GM12878 (cell line): Measurements from ENCODE around the gene CCDC78. TPM values are rescaled to one million over a fixed set of nuclear protein-coding genes. Genes with fewer than 3 reads are reported as not detected.

Experiments used
- ATAC-seq: fragments of 200-7000 bp; cut with Tn5 transposase; 3 replicates; pipeline ENCODE4 v1.9.1; 2020; ENCODE audit warnings: mild to moderate bottlenecking, moderate library complexity
- BruUV-seq: library from RNA; stranded (reverse); fragments of 400-500 nt; replicated peaks from 2 replicates; lab custom pipeline; 2021; lab: Mats Ljungman, UMichigan
- CTCF ChIA-PET: fragments of 300-600 bp; sonication (Branson Sonifier 250); formaldehyde crosslinking; extraction: SDS; loops from one replicate; lab custom pipeline; 2021; ENCODE audit warnings: inconsistent platforms; lab: Yijun Ruan, JAX
- POLR2A ChIA-PET: fragments of 350-600 bp; formaldehyde crosslinking; extraction: SDS; loops from one replicate; lab custom pipeline; 2021; ENCODE audit warnings: inconsistent platforms; lab: Charles Lee
- RAD21 ChIA-PET: fragments of 300-600 bp; sonication (Branson Sonifier 250); formaldehyde crosslinking; loops from one replicate; lab custom pipeline; 2023; ENCODE audit warnings: antibody characterized with exemption; ENCODE audit not compliant: unreplicated experiment; lab: Charles Lee
- SMC1A ChIA-PET: fragments of 300-600 bp; sonication (Branson Sonifier 250); formaldehyde crosslinking; loops from one replicate; lab custom pipeline; 2023; ENCODE audit not compliant: unreplicated experiment, uncharacterized antibody; lab: Charles Lee
- DNase-seq: peaks from one replicate; pipeline ENCODE4 v3.0.0-alpha.2; 2011; ENCODE audit warnings: low read depth, low spot score
- FAIRE-seq: peaks from 3 replicates; lab custom pipeline; 2011; peaks lifted over from hg19 to GRCh38; lab: Jason Lieb, UNC
- H2AFZ ChIP-seq: 2 replicates; pipeline ENCODE4 v1.6.0; 2011; ENCODE audit warnings: low read depth, low read length, control low read depth; ENCODE audit not compliant: control insufficient read depth
- H3K27ac ChIP-seq: 2 replicates; pipeline ENCODE4 v1.5.1; 2011; ENCODE audit warnings: control low read depth; ENCODE audit not compliant: control insufficient read depth, insufficient read depth
- H3K27me3 ChIP-seq, 2 experiments: replicated peaks in 1 of 2; 2 replicates each; pipeline versions ENCODE4 v1.6.0 to v1.6.1; 2011; ENCODE audit warnings: low read length in 1 of 2; ENCODE audit not compliant: control insufficient read depth in 2 of 2, insufficient read depth in 2 of 2
- H3K36me3 ChIP-seq, 2 experiments: 2 replicates each; pipeline ENCODE4 v1.5.1; 2011; ENCODE audit warnings: low read length in 1 of 2; ENCODE audit not compliant: control insufficient read depth in 2 of 2, insufficient read depth in 2 of 2
- H3K4me1 ChIP-seq: 2 replicates; pipeline ENCODE4 v1.6.1; 2011; ENCODE audit warnings: mild to moderate bottlenecking, low read length, moderate library complexity, mixed read lengths; ENCODE audit not compliant: control insufficient read depth, insufficient read depth
- H3K4me2 ChIP-seq: 2 replicates; pipeline ENCODE4 v1.6.0; 2011; ENCODE audit warnings: control low read depth; ENCODE audit not compliant: control insufficient read depth, insufficient read depth
- H3K4me3 ChIP-seq: fragments of 200-600 bp; sonication (generic); 2 replicates; pipeline ENCODE4 v1.5.1; 2016
- H3K79me2 ChIP-seq: 2 replicates; pipeline ENCODE4 v1.6.0; 2011; ENCODE audit warnings: low read length; ENCODE audit not compliant: control insufficient read depth, insufficient read depth
- H3K9ac ChIP-seq: 2 replicates; pipeline ENCODE4 v1.8.0; 2011; ENCODE audit warnings: low read length, control low read depth, mixed read lengths; ENCODE audit not compliant: control insufficient read depth, insufficient read depth
- H3K9me3 ChIP-seq: replicated peaks from 3 replicates; pipeline ENCODE4 v1.5.1; 2011; ENCODE audit warnings: mild to moderate bottlenecking, low read length; ENCODE audit not compliant: control insufficient read depth, insufficient read depth
- H4K20me1 ChIP-seq: 2 replicates; pipeline ENCODE4 v1.6.0; 2011; ENCODE audit not compliant: control insufficient read depth, insufficient read depth
- ESRRA ChIP-seq: IDR thresholded peaks from 2 replicates; pipeline ENCODE4 v1.6.1; 2012; ENCODE audit warnings: mild to moderate bottlenecking, low read length, improper control_type of control experiment
- IRF4 ChIP-seq: IDR thresholded peaks from 2 replicates; pipeline ENCODE4 v1.6.1; 2011; ENCODE audit warnings: low read depth, low read length
- IRF5 ChIP-seq: fragments of 450-650 bp; IDR thresholded peaks from 2 replicates; pipeline ENCODE4 v1.6.1; 2017; ENCODE audit warnings: borderline replicate concordance
- NR2C2 ChIP-seq: IDR thresholded peaks from 2 replicates; pipeline ENCODE4 v1.6.1; 2011; ENCODE audit warnings: borderline replicate concordance, low read depth; ENCODE audit not compliant: control insufficient read depth, insufficient read length
- PML ChIP-seq: IDR thresholded peaks from 2 replicates; pipeline ENCODE4 v1.6.1; 2012; ENCODE audit warnings: low read length, inconsistent platforms
- STAT3 ChIP-seq: IDR thresholded peaks from 2 replicates; pipeline ENCODE4 v1.6.1; 2011; ENCODE audit warnings: low read depth, low read length, improper control_type of control experiment
- USF2 ChIP-seq: IDR thresholded peaks from 2 replicates; pipeline ENCODE4 v1.6.1; 2011; ENCODE audit warnings: low read depth, low read length, improper control_type of control experiment, borderline replicate concordance
- ZNF687 ChIP-seq: fragments of 450-650 bp; IDR thresholded peaks from 2 replicates; pipeline ENCODE4 v1.6.1; 2017; ENCODE audit warnings: mild to moderate bottlenecking, moderate library complexity
- WGBS: methylation state at CpG from one replicate; pipeline ENCODE4 v1.1.6; 2016; ENCODE audit warnings: low lambda C conversion rate; ENCODE audit not compliant: insufficient replicate concordance, insufficient coverage; ENCODE audit errors: missing lambda C conversion rate; 5-methylcytosine and 5-hydroxymethylcytosine counted together
- in situ Hi-C: fragments of 300-500 bp; cut with MboI; formaldehyde crosslinking; loops from 9 replicates; pipeline ENCODE4 v1.14.3; 2018; ENCODE audit warnings: mixed read lengths
- intact Hi-C: fragments of 100-400 bp; cut with micrococcal nuclease; formaldehyde crosslinking; loops from one replicate; pipeline ENCODE4 v1.14.2; 2022; ENCODE audit not compliant: unreplicated experiment
- polyA plus RNA-seq, 11 experiments: library from polyadenylated mRNA; depleted of rRNA in 4 of 11; unstranded in 6 of 11; stranded (reverse) in 5 of 11; fragments of >200 nt; fragmentation: Nextera tagmentation in 4 of 11; fragmentation: Illumina TruSeq in 1 of 11; extraction: Ambion mirVana in 4 of 11; extraction: Trizol in 1 of 11; gene quantifications; 1 replicate in 1 of 11; 2 replicates in 10 of 11; pipeline versions ENCODE4 v1.2.1 to v1.2.3, GENCODE V29; 2011 to 2016; ENCODE audit warnings: inconsistent platforms in 2 of 11, missing spikeins in 2 of 11, low read depth in 1 of 11
- total RNA-seq, 4 experiments: library from RNA; depleted of rRNA in 3 of 4; stranded (reverse); fragments of >200 nt in 3 of 4; fragmentation: Illumina TruSeq in 1 of 4; extraction: Trizol in 1 of 4; gene quantifications; 2 replicates each; pipeline versions ENCODE4 v1.2.1 to v1.2.3, GENCODE V29; 2013 to 2021
- TF ChIP-seq, protein P1 (sequence below): fragments of 450-650 bp; IDR thresholded peaks from 2 replicates; pipeline ENCODE4 v1.6.1; 2017; ENCODE audit warnings: low read depth, mild to moderate bottlenecking, moderate library complexity

Gene CCDC78
- total and polyA plus RNA-seq, 10 of the 15 experiments (the other 5 are each of a cell fraction or from before 2014, with no cell fraction given): 0.10 to 26.2 (median 5.4) TPM

GRCh38 chr16:774086-775001 is 48.1 kb upstream of the CCDC78 start:
- CTCF ChIA-PET: no interaction called here
- intact Hi-C loops: no loop called here

More at GRCh38 chr16:774086-775001, 48.1 kb upstream of the CCDC78 start:
- DNase-seq: no peak
- in situ Hi-C loops: no loop called here
- H2AFZ ChIP-seq: no peak overlapping the region
- ATAC-seq: no peak
- RAD21 ChIA-PET: no interaction called here
- no peak overlapping the region for H3K4me3 ChIP-seq
- H4K20me1 ChIP-seq: no peaks in the 10 kb centered on the region
- no peak overlapping the region for H3K27ac ChIP-seq
- BruUV-seq: no TSS peak
- no peak for FAIRE-seq
- no peak for TF ChIP-seq USF2
- TF ChIP-seq PML: no peak
- TF ChIP-seq IRF5: no peak
- TF ChIP-seq, protein P1, sequence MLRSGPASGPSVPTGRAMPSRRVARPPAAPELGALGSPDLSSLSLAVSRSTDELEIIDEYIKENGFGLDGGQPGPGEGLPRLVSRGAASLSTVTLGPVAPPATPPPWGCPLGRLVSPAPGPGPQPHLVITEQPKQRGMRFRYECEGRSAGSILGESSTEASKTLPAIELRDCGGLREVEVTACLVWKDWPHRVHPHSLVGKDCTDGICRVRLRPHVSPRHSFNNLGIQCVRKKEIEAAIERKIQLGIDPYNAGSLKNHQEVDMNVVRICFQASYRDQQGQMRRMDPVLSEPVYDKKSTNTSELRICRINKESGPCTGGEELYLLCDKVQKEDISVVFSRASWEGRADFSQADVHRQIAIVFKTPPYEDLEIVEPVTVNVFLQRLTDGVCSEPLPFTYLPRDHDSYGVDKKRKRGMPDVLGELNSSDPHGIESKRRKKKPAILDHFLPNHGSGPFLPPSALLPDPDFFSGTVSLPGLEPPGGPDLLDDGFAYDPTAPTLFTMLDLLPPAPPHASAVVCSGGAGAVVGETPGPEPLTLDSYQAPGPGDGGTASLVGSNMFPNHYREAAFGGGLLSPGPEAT: no peak
- no peak for TF ChIP-seq NR2C2
- no peak for TF ChIP-seq ZNF687
- no peak for TF ChIP-seq STAT3
- TF ChIP-seq IRF4: no peak
- TF ChIP-seq ESRRA: no peak
- H3K79me2 ChIP-seq: no peaks in the 10 kb centered on the region
- SMC1A ChIA-PET: no interaction called here
- WGBS: 63% methylated on average over 43 of the region's 46 CpGs
- H3K27me3 ChIP-seq: no peaks in the 10 kb centered on the region
- no peaks in the 10 kb centered on the region for H3K36me3 ChIP-seq
- no peak overlapping the region for H3K4me2 ChIP-seq
- H3K4me1 ChIP-seq: no peaks in the 10 kb centered on the region
- H3K9ac ChIP-seq: no peak overlapping the region
- H3K9me3 ChIP-seq: no peaks in the 10 kb centered on the region
- POLR2A ChIA-PET: no interaction called here
